HTERT RPE-1 (cell line): Measurements from ENCODE around the gene TCF7L2.

Source experiments
- in situ Hi-C: fragments of 300-500 bp; cut with MboI; formaldehyde crosslinking; loops from 4 replicates; pipeline ENCODE4 v1.14.3; 2020; ENCODE audit warnings: low sequenced_read_pairs

TCF7L2 gene

GRCh38 chr10:112991888-112992491, 41.9 kb downstream of the TCF7L2 start:
- in situ Hi-C loops: no loop called here

- in situ Hi-C loops: no loop called here
Measured at GRCh38 chr10:112996462-112996861, 46.4 kb downstream of the TCF7L2 start.

GRCh38 chr10:112999102-112999501, 49.1 kb downstream of the TCF7L2 start:
- in situ Hi-C loops: no loop called here

DNA sequence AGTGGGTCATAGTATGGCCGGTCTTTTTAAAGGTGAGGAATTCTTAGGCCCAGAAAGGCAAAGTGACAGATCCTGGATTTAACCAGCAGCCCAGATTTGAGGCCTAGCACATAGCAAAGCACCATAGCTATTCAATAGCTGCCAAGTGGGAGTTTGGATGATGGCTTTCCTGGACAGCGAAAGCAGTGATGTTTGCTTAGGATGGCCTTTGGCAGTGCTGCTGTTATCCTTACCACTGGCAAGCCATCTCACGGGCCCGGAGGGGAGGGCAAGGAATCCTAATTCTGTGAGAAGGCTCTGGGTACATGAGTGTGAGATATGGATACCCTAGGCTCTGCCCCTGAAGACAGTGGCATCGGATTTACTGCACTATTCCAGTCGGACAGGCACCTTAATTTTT, 50.4 kb downstream of the TCF7L2 start:
- in situ Hi-C loops: no loop called here

DNA sequence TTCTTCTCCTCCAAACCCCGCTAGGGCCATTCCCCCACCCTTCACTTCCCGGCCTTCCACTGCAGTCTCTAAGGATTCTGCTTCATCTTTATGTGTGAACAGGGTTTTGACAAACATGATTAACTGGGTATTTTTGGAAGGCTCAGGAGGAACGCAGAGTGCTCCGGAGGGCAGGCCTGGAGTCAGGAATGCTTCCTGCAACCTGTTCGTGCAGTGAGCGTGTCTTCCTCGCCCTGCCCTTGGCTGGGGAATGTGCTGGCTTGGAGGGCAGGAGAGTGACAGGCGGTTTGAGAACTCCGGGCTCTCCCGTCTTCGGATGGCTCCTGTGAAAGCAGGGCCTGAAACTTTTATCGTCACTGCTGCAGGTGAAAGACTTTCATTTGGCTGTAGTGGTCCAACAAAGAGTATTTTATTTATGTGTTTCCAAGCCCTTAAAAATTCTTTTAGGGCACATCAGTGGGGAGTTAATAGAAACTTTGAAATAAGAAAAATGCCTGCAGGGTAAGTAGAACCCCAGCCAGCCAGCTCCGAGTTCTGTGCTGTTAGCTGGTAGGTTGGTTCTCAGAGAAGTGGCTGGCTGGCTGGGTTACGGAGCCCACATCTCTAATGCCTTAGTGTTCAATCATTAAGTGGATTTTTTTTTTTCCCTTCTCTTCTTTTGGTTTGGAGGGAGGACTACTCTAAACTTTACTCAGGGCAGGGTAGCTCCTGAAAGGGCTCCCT, 51.0 kb downstream of the TCF7L2 start:
- in situ Hi-C loops: no loop called here

- in situ Hi-C loops: no loop called here
Measured at GRCh38 chr10:113001599-113002448, 51.8 kb downstream of the TCF7L2 start.

DNA sequence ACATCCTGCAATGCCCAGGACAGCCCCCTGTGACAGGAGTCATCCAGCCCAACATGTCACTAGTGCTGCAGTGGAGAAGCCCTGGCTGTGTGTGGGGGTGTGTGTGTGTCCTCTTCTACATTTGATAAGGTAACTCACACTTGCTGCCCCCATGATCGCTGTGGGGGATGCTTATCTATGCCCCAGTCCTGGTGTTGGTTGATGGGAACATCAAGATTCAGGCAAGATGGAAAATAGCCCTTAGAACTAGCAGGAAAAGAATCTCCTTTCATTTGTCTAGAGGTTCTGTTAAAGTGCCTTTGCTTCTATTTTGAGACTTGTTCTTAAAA, 52.4 kb downstream of the TCF7L2 start:
- in situ Hi-C loops: no loop called here

- in situ Hi-C loops: no loop called here
Measured at GRCh38 chr10:113003052-113003451, 53.0 kb downstream of the TCF7L2 start.

GRCh38 chr10:113004069-113004618, 54.1 kb downstream of the TCF7L2 start:
- in situ Hi-C loops: no loop called here

DNA sequence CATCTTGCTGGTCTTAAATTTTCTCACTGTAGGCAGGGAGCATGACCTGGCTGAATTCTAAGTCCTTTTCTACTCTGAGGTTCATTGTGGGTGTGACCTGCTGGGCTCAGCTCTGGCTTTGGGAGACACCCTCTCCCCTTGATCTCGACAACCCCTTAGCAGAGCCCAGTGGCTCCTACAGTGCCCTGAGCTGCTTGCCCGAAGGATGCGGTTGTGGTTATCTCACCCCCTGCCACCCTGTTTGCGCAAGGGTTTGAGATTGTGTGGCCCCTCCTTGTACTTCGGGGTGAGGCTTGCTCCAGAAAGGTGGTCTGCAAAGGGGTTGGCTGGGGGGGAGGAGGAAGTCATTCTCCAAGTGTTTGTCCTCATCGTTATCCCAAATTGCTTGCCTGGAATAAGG, 55.3 kb downstream of the TCF7L2 start:
- in situ Hi-C loops: no loop called here

DNA sequence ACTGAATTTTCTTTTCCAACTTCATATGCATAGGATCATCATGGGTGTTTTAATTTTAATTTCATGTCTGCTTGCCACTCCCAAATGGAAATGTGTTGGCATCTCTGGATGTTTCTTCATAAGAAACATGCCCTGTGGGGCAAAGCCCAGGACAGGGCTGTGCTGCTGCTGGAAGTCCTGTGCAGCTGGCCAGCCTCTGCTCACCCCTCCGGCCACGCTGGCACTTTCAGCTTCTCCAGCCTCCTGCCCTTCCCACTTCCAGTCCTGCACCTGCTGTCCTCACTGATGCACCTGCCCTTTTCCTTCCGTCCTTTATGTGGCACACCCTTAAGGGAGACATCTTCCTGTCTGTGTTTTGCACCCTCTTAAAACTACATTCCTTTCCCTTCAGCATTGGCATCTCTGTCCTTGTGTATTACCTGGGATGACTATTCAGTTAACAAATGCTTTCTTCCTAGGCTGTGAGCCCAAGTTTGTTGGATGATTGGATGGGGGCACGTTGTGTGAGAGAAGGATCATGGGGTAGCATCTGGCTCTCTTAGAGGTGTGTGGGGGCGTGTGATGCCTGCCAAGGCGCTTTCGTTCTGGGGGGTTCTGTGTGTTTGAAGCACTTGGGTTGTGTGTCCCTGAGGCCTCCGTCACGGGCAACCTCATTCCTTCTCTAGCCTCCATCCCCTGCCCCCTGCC, 56.8 kb downstream of the TCF7L2 start:
- in situ Hi-C loops: no loop called here

DNA sequence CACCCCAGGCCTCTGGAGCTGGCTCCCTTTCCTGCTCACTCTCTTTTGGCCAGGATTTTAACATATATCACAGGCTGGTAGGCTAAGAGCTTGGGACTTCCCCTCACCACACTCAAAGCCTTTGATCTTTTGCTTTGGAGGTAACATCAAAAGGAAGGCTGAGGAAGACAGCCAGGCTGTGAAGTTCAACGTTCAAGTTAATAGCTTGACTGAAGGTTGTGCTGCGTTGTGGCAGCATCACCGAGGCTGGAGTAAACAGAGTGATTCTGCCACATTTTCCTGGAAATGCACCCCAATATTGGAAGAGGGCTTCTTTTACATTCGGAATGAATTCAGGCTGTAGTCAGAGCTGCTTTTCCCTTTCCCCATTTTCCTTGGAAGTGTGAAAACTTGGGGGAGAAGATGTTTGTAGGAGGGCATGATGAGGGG, 57.3 kb downstream of the TCF7L2 start:
- in situ Hi-C loops: no loop called here

GRCh38 chr10:113007821-113008220, 57.8 kb downstream of the TCF7L2 start:
- in situ Hi-C loops: no loop called here

GRCh38 chr10:113011592-113012374, 61.7 kb downstream of the TCF7L2 start:
- in situ Hi-C loops: no loop called here

DNA sequence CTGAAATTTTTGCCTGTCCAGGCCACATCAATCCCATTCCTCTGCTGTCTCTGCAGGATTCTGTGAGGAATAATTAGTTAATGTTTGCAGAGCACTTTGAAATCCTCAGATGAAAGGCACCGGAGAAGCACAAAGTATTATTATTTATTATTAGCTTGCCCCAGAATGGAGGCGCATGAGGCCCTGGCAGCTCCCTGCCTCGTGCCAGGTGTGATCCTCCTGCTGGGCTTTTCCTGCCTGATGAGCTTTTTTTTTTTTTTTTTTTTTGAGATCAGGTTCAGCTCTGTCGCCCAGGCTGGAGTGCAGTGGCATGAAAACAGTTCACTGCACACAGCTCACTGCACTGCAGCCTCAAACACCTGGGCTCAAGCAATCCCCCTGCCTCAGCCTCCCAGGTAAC, 65.2 kb downstream of the TCF7L2 start:
- in situ Hi-C loops: no loop called here

GRCh38 chr10:113017376-113017775, 67.3 kb downstream of the TCF7L2 start:
- in situ Hi-C loops: no loop called here

DNA sequence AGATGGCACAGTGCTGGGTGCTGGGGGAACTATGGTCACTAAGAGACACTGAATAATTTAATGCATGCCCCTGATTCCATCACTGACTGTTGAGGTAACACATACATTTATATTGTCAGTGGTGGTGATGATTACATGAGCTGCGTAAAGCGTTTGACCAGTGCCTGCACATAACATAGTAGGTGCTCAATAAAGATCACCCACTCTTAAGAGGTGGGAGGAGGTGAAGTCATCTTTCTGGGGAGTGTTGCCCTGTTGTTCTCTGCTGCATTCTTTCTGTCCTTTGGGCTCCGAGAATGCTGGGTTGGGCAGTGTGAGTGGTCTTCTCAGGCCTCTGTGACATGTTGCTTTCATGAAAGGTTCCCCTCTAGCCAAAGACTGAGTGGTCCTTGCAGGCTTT, 68.0 kb downstream of the TCF7L2 start:
- in situ Hi-C loops: no loop called here

- in situ Hi-C loops: no loop called here
Measured at GRCh38 chr10:113019096-113019495, 69.0 kb downstream of the TCF7L2 start.

DNA sequence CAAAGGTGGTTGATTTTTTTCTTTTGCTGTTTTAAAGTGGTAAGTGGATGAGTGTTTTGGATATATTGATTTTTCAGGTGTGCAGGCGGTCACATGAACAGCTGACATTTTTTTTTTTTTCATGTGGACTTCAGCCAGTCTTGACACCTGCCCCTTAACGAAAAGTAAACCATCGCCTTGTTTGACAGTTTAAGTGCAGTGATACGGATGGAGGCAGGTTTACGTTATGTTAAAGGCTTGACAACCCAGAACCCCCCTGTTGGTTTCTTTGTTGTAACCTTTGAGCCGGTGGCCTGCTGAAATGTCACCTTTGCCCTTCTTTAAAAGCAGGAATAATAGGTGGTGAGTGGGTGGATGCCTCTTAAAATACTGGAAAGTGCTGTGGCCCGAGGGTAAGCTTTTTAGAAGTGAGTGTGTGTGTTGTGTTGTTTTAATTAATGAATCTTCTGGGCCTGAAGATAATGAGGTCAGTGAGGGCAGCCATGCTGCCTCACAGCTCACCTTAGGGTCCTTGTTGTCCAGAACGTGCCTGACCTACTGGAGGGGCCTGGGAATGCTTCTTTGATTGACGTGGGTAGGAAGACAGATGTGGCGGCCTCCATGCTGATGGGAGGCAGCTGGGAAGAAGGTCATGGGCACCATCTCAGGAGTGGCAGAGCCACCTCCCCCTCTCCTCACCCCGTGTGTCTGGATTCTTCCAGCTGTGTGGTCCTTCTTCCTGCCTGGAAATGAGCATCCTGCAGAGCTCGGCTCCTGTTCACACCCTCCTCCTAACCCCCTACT, 69.8 kb downstream of the TCF7L2 start:
- in situ Hi-C loops: no loop called here

- in situ Hi-C loops: no loop called here
Measured at GRCh38 chr10:113020475-113020753, 70.4 kb downstream of the TCF7L2 start.
